Measurements from ENCODE around the gene FOXC1. TPM values are rescaled to one million over a fixed set of nuclear protein-coding genes. Genes with fewer than 3 reads are reported as not detected.

FOXC1 gene
- total and polyA plus RNA-seq, 4 donors = 0.08 to 0.33 (median 0.14) TPM

DNA sequence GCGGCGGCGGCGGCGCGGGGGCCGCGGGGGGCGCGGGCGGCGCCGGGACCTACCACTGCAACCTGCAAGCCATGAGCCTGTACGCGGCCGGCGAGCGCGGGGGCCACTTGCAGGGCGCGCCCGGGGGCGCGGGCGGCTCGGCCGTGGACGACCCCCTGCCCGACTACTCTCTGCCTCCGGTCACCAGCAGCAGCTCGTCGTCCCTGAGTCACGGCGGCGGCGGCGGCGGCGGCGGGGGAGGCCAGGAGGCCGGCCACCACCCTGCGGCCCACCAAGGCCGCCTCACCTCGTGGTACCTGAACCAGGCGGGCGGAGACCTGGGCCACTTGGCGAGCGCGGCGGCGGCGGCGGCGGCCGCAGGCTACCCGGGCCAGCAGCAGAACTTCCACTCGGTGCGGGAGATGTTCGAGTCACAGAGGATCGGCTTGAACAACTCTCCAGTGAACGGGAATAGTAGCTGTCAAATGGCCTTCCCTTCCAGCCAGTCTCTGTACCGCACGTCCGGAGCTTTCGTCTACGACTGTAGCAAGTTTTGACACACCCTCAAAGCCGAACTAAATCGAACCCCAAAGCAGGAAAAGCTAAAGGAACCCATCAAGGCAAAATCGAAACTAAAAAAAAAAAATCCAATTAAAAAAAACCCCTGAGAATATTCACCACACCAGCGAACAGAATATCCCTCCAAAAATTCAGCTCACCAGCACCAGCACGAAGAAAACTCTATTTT lies 2.0 kb downstream of the FOXC1 start:
- H3K36me3 ChIP-seq (ENCODE audit: control insufficient read depth in 4 of 4, insufficient read depth in 3 of 4, low read depth in 1 of 4, low read length in 3 of 4) = no peaks in the 10 kb centered on the region
- H3K9ac ChIP-seq (ENCODE audit: low read depth in 1 of 2, low read length in 2 of 2) = peak overlapping the region in 1 of 2 donors; percentile 22
- H3K4me1 ChIP-seq (ENCODE audit: control insufficient read depth in 4 of 4, insufficient read depth in 4 of 4, low read length in 3 of 4) = peaks cover 22 to 45% (median 34%) of the 10 kb centered on the region in 4 donors
- no peak for DNase-seq (ENCODE audit: low spot score)
- no peak overlapping the region for H3K27ac ChIP-seq (ENCODE audit: low read depth in 1 of 2, low read length in 2 of 2)
- H3K4me3 ChIP-seq (ENCODE audit: low read depth in 1 of 3, low read length in 3 of 3) = peak overlapping the region; percentile 57 to 62 (median 57)
- H3K27me3 ChIP-seq (ENCODE audit: control insufficient read depth in 4 of 4, insufficient read depth in 4 of 4, low read length in 3 of 4) = peaks cover 2 to 21% (median 13%) of the 10 kb centered on the region in 4 donors
- TF ChIP-seq NR2F2 (IDR thresholded peaks at IDR 0.05) (no peak), FOXA1 (IDR thresholded peaks at IDR 0.05) (no peak), FOXA2 (IDR thresholded peaks at IDR 0.05) (no peak)
- 3% methylated on average over 71 of the region's 71 CpGs for WGBS
- H3K9me3 ChIP-seq (ENCODE audit: control insufficient read depth in 4 of 4, low read length in 3 of 4) = peaks cover 0 to 9% (median 1%) of the 10 kb centered on the region in 4 donors

DNA sequence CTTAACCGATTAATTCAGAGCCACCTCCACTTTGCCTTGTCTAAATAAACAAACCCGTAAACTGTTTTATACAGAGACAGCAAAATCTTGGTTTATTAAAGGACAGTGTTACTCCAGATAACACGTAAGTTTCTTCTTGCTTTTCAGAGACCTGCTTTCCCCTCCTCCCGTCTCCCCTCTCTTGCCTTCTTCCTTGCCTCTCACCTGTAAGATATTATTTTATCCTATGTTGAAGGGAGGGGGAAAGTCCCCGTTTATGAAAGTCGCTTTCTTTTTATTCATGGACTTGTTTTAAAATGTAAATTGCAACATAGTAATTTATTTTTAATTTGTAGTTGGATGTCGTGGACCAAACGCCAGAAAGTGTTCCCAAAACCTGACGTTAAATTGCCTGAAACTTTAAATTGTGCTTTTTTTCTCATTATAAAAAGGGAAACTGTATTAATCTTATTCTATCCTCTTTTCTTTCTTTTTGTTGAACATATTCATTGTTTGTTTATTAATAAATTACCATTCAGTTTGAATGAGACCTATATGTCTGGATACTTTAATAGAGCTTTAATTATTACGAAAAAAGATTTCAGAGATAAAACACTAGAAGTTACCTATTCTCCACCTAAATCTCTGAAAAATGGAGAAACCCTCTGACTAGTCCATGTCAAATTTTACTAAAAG lies 2.7 kb downstream of the FOXC1 start:
- H3K9ac ChIP-seq (ENCODE audit: low read depth in 1 of 2, low read length in 2 of 2) = peak overlapping the region in 1 of 2 donors; percentile 22
- TF ChIP-seq, protein P1, sequence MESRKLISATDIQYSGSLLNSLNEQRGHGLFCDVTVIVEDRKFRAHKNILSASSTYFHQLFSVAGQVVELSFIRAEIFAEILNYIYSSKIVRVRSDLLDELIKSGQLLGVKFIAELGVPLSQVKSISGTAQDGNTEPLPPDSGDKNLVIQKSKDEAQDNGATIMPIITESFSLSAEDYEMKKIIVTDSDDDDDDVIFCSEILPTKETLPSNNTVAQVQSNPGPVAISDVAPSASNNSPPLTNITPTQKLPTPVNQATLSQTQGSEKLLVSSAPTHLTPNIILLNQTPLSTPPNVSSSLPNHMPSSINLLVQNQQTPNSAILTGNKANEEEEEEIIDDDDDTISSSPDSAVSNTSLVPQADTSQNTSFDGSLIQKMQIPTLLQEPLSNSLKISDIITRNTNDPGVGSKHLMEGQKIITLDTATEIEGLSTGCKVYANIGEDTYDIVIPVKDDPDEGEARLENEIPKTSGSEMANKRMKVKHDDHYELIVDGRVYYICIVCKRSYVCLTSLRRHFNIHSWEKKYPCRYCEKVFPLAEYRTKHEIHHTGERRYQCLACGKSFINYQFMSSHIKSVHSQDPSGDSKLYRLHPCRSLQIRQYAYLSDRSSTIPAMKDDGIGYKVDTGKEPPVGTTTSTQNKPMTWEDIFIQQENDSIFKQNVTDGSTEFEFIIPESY (IDR thresholded peaks at IDR 0.05) = no peak
- TF ChIP-seq RXRA (IDR thresholded peaks at IDR 0.05) (no peak), SP1 (IDR thresholded peaks at IDR 0.05) (no peak), FOXA2 (IDR thresholded peaks at IDR 0.05) (no peak), JUND (IDR thresholded peaks at IDR 0.05) (no peak), YY1 (IDR thresholded peaks at IDR 0.05) (no peak), HNF4G (IDR thresholded peaks at IDR 0.05) (no peak), GABPA (IDR thresholded peaks at IDR 0.05 in 1 of 2, conservative IDR thresholded peaks at IDR 0.05 in 1 of 2) (no peak), EGR1 (IDR thresholded peaks at IDR 0.05; ENCODE audit: low read depth in 2 of 2) (no peak)
- TF ChIP-seq, protein P2, sequence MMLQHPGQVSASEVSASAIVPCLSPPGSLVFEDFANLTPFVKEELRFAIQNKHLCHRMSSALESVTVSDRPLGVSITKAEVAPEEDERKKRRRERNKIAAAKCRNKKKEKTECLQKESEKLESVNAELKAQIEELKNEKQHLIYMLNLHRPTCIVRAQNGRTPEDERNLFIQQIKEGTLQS (IDR thresholded peaks at IDR 0.05) = no peak
- TF ChIP-seq, protein P3, sequence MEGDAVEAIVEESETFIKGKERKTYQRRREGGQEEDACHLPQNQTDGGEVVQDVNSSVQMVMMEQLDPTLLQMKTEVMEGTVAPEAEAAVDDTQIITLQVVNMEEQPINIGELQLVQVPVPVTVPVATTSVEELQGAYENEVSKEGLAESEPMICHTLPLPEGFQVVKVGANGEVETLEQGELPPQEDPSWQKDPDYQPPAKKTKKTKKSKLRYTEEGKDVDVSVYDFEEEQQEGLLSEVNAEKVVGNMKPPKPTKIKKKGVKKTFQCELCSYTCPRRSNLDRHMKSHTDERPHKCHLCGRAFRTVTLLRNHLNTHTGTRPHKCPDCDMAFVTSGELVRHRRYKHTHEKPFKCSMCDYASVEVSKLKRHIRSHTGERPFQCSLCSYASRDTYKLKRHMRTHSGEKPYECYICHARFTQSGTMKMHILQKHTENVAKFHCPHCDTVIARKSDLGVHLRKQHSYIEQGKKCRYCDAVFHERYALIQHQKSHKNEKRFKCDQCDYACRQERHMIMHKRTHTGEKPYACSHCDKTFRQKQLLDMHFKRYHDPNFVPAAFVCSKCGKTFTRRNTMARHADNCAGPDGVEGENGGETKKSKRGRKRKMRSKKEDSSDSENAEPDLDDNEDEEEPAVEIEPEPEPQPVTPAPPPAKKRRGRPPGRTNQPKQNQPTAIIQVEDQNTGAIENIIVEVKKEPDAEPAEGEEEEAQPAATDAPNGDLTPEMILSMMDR (IDR thresholded peaks at IDR 0.05; ENCODE audit: low read depth, low read length, missing input control) = no peak
- no peak overlapping the region for H3K27ac ChIP-seq (ENCODE audit: low read depth in 1 of 2, low read length in 2 of 2)
- no peak for DNase-seq (ENCODE audit: low spot score)
- peaks cover 0 to 9% (median 1%) of the 10 kb centered on the region in 4 donors for H3K9me3 ChIP-seq (ENCODE audit: control insufficient read depth in 4 of 4, low read length in 3 of 4)
- peaks cover 16 to 38% (median 30%) of the 10 kb centered on the region in 4 donors for H3K4me1 ChIP-seq (ENCODE audit: control insufficient read depth in 4 of 4, insufficient read depth in 4 of 4, low read length in 3 of 4)
- H3K36me3 ChIP-seq (ENCODE audit: control insufficient read depth in 4 of 4, insufficient read depth in 3 of 4, low read depth in 1 of 4, low read length in 3 of 4) = no peaks in the 10 kb centered on the region
- peak overlapping the region; percentile 57 to 62 (median 57) for H3K4me3 ChIP-seq (ENCODE audit: low read depth in 1 of 3, low read length in 3 of 3)
- peaks cover 2 to 22% (median 10%) of the 10 kb centered on the region in 4 donors for H3K27me3 ChIP-seq (ENCODE audit: control insufficient read depth in 4 of 4, insufficient read depth in 4 of 4, low read length in 3 of 4)
- 23% methylated on average over 10 of the region's 10 CpGs for WGBS
